ENCODE measurements around the gene ZNF426. TPM values are rescaled to one million over a fixed set of nuclear protein-coding genes. Genes with fewer than 3 reads are reported as not detected.

ZNF426 gene
- total and polyA plus RNA-seq, 2 donors (not counting 1 experiment from before 2014, with no cell fraction given), result 2.7 to 22.3 TPM

GRCh38 chr19:9487016-9487415 lies 51.4 kb downstream of the ZNF426 start:
- POLR2A ChIA-PET, result no interaction called here
- no CpG with 5 or more reads among the region's 2 CpGs for WGBS (ENCODE audit: insufficient coverage)
- H3K79me2 ChIP-seq (ENCODE audit: control insufficient read depth, insufficient read depth, low read length), result no peaks in the 10 kb centered on the region
- H3K27me3 ChIP-seq (replicated peaks in 1 of 4; ENCODE audit: control extremely low read depth in 1 of 4, control insufficient read depth in 3 of 4, insufficient read depth in 4 of 4, low read length in 3 of 4), result no peaks in the 10 kb centered on the region
- H3K4me3 ChIP-seq (ENCODE audit: control extremely low read depth in 1 of 5, extremely low read depth in 1 of 5, insufficient read depth in 1 of 5, low read depth in 2 of 5, low read length in 4 of 5), result no peak overlapping the region
- intact Hi-C loops (cut with micrococcal nuclease), result no loop called here
- no peaks in the 10 kb centered on the region for H4K20me1 ChIP-seq (ENCODE audit: control insufficient read depth, insufficient read depth, low read length, poor library complexity, severe bottlenecking)
- CTCF ChIA-PET, result no interaction called here
- TF ChIP-seq CTCF (IDR thresholded peaks at IDR 0.05), result no peak
- no peak for TF ChIP-seq EZH2 (IDR thresholded peaks at IDR 0.05; ENCODE audit: borderline replicate concordance, insufficient read depth, low read depth, low read length, poor library complexity, severe bottlenecking)
- no peak overlapping the region for H2AFZ ChIP-seq (ENCODE audit: insufficient read depth, low read depth, low read length, poor library complexity, severe bottlenecking)
- no peak overlapping the region for H3K27ac ChIP-seq (ENCODE audit: low read length in 2 of 2)
- Mint-ChIP-seq H3K4me3 (no peak overlapping the region), H3K9me3 (ENCODE audit: insufficient read depth) (peaks cover 15% of the 10 kb centered on the region), H3K4me1 (no peaks in the 10 kb centered on the region), H3K27ac (no peak overlapping the region), H3K27me3 (no peaks in the 10 kb centered on the region)
- no peak for DNase-seq
- H3K9me3 ChIP-seq (ENCODE audit: control extremely low read depth in 1 of 3, control insufficient read depth in 2 of 3, insufficient read depth in 1 of 3, low read length in 2 of 3), result peaks cover 7 to 55% (median 25%) of the 10 kb centered on the region in 3 donors
- no peak overlapping the region for H3K4me2 ChIP-seq (replicated peaks; ENCODE audit: low read depth, low read length, poor library complexity, severe bottlenecking)
- no peaks in the 10 kb centered on the region for H3K4me1 ChIP-seq (ENCODE audit: control insufficient read depth in 2 of 2, insufficient read depth in 2 of 2, low read length in 2 of 2)
- ATAC-seq (ENCODE audit: low read depth), result no peak
- no peak overlapping the region for H3K9ac ChIP-seq (ENCODE audit: low read length)
- no peaks in the 10 kb centered on the region for H3K36me3 ChIP-seq (replicated peaks in 1 of 2; ENCODE audit: control extremely low read depth in 1 of 2, control insufficient read depth in 1 of 2, extremely low read depth in 1 of 2, insufficient read depth in 2 of 2, low read length in 1 of 2)

- H3K4me1 ChIP-seq (ENCODE audit: control insufficient read depth in 2 of 2, insufficient read depth in 2 of 2, low read length in 2 of 2), result no peaks in the 10 kb centered on the region
- Mint-ChIP-seq H3K4me3 (no peak overlapping the region), H3K27me3 (no peaks in the 10 kb centered on the region), H3K9me3 (ENCODE audit: insufficient read depth) (peaks cover 16% of the 10 kb centered on the region), H3K27ac (no peak overlapping the region), H3K4me1 (no peaks in the 10 kb centered on the region)
- H3K79me2 ChIP-seq (ENCODE audit: control insufficient read depth, insufficient read depth, low read length), result no peaks in the 10 kb centered on the region
- H3K9me3 ChIP-seq (ENCODE audit: control extremely low read depth in 1 of 3, control insufficient read depth in 2 of 3, insufficient read depth in 1 of 3, low read length in 2 of 3), result peaks cover 7 to 47% (median 25%) of the 10 kb centered on the region in 3 donors
- H3K36me3 ChIP-seq (replicated peaks in 1 of 2; ENCODE audit: control extremely low read depth in 1 of 2, control insufficient read depth in 1 of 2, extremely low read depth in 1 of 2, insufficient read depth in 2 of 2, low read length in 1 of 2), result no peaks in the 10 kb centered on the region
- ATAC-seq (ENCODE audit: low read depth) (no peak), DNase-seq (no peak)
- no CpG with 5 or more reads among the region's 2 CpGs for WGBS (ENCODE audit: insufficient coverage)
- no peak overlapping the region for H3K4me2 ChIP-seq (replicated peaks; ENCODE audit: low read depth, low read length, poor library complexity, severe bottlenecking)
- CTCF ChIA-PET, result no interaction called here
- no peak overlapping the region for H3K9ac ChIP-seq (ENCODE audit: low read length)
- no peak overlapping the region for H3K4me3 ChIP-seq (ENCODE audit: control extremely low read depth in 1 of 5, extremely low read depth in 1 of 5, insufficient read depth in 1 of 5, low read depth in 2 of 5, low read length in 4 of 5)
- no peak for TF ChIP-seq EZH2 (IDR thresholded peaks at IDR 0.05; ENCODE audit: borderline replicate concordance, insufficient read depth, low read depth, low read length, poor library complexity, severe bottlenecking)
- TF ChIP-seq CTCF (IDR thresholded peaks at IDR 0.05), result no peak
- no peak overlapping the region for H3K27ac ChIP-seq (ENCODE audit: low read length in 2 of 2)
- H2AFZ ChIP-seq (ENCODE audit: insufficient read depth, low read depth, low read length, poor library complexity, severe bottlenecking), result no peak overlapping the region
- no peaks in the 10 kb centered on the region for H3K27me3 ChIP-seq (replicated peaks in 1 of 4; ENCODE audit: control extremely low read depth in 1 of 4, control insufficient read depth in 3 of 4, insufficient read depth in 4 of 4, low read length in 3 of 4)
- intact Hi-C loops (cut with micrococcal nuclease), result no loop called here
- no peaks in the 10 kb centered on the region for H4K20me1 ChIP-seq (ENCODE audit: control insufficient read depth, insufficient read depth, low read length, poor library complexity, severe bottlenecking)
- POLR2A ChIA-PET, result no interaction called here
Measured at GRCh38 chr19:9485140-9485539, 53.3 kb downstream of the ZNF426 start.
